EH (cell line): ENCODE results near the gene IGLL1.
A peak's percentile ranks its signal among the peaks of the same experiment; 100 is the strongest.
"Not testable (repeated sequence)": the region's sequence is repeated elsewhere in the genome, so short reads cannot be mapped to it uniquely, and the experiment has no call there.

Experiments
- DNase-seq: peaks from one replicate; pipeline ENCODE4 v3.0.0-alpha.2; 2015; ENCODE audit warnings: low read depth

IGLL1 gene

DNA sequence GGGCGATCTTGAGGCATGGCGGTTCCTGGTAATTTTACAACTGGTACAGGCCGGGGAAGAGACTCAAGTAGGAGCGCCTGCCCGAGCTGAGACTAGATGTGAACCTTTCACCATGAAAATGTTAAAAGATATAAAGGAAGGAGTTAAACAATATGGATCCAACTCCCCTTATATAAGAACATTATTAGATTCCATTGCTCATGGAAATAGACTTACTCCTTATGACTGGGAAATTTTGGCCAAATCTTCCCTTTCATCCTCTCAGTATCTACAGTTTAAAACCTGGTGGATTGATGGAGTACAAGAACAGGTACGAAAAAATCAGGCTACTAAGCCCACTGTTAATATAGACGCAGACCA lies 40.3 kb downstream of the IGLL1 start:
- not testable (repeated sequence) for DNase-seq

- peak; percentile 74 for DNase-seq
These were observed 40.8 kb downstream of the IGLL1 start for GRCh38 chr22:23539135-23539838.

DNA sequence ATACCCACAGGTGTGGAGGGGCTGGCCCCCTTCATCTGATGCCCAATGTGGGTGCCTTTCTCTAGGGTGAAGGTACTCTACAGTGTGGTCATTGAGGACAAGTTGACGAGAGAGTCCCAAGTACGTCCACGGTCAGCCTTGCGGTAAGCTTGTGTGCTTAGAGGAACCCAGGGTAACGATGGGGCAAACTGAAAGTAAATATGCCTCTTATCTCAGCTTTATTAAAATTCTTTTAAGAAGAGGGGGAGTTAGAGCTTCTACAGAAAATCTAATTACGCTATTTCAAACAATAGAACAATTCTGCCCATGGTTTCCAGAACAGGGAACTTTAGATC lies 41.4 kb downstream of the IGLL1 start:
- not testable (repeated sequence) for DNase-seq

GRCh38 chr22:23537830-23538695 lies 42.0 kb downstream of the IGLL1 start:
- peak; percentile 28 for DNase-seq

- DNase-seq: no peak
These were observed 42.7 kb downstream of the IGLL1 start for GRCh38 chr22:23537416-23537815.

- DNase-seq: no peak
These were observed 43.2 kb downstream of the IGLL1 start for GRCh38 chr22:23536821-23537345.

DNA sequence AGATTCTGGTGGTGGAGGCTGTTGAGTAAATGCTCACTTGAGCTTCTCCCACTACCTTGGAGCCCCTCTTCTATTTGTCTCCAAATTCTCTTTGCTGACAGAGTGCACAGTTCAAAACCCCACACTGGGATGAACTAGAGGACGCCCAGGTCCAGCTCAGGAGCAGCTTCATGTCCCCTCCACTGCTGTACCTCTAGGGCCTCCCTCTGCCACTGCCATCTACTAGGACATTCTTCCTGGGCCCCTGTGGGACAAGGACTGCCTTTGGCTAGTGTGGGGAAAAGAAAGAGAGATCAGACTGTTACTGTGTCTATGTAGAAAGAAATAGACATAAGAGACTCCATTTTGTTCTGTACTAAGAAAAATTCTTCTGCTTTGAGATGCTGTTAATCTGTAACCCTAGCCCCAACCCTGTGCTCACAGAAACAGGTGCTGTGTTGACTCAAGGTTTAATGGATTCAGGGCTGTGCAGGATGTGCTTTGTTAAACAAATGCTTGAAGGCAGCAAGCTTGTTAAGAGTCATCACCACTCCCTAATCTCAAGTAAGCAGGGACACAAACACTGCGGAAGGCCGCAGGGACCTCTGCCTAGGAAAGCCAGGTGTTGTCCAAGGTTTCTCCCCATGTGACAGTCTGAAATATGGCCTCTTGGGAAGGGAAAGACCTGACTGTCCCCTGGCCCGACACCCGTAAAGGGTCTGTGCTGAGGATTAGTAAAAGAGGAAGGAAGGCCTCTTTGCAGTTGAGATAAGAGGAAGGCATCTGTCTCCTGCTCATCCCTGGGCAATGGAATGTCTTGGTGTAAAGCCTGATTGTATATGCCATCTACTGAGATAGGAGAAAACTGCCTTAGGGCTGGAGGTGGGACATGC lies 44.1 kb downstream of the IGLL1 start:
- DNase-seq: not testable (repeated sequence)

GRCh38 chr22:23534851-23535717 lies 45.0 kb downstream of the IGLL1 start:
- DNase-seq: no peak

GRCh38 chr22:23534201-23534850 lies 45.8 kb downstream of the IGLL1 start:
- no peak for DNase-seq

- no peak for DNase-seq
These were observed 46.3 kb downstream of the IGLL1 start for GRCh38 chr22:23533771-23534191.

DNA sequence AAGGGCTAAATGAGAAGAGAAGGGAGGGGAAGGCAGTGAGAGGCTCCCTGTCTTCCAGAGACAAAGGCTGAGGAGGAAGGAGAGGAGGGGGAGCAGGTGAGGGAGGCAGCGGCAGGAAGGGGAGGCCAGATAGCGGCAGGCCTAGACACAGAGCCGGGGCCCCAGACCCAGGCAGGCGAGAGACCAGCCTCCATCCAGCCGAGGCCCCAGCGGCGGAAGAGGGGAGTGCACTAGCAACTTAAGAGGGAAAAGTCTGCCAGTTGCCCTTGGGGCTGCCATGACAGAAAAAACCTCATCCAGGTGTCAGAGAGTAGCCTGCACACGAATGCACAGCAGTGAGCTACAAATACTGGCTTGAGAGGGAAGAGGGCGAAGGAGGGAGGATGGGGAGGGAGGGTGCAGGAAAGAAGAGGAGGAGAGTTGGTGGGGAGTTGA lies 46.7 kb downstream of the IGLL1 start:
- peak; percentile 33 for DNase-seq

DNA sequence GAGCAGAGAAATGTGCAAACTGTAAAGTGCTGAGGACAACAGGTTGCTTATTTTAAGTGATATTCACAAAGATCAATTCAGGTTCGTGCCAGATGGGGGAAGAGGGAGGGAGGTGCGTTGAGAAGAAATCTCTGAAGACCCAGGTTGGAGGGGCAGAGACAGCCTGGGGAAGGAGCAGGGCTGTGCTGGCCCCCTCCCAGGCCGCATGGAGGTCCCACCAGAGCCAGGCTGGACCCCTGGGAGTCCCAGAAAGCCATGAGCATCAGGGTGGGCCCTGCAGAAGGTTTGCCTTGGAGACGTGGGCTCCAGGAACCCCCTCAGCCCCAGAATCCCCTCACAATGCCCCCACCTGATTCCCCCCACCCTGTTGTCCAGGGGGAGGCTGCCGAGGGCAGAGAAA lies 47.4 kb downstream of the IGLL1 start:
- DNase-seq: no peak

DNA sequence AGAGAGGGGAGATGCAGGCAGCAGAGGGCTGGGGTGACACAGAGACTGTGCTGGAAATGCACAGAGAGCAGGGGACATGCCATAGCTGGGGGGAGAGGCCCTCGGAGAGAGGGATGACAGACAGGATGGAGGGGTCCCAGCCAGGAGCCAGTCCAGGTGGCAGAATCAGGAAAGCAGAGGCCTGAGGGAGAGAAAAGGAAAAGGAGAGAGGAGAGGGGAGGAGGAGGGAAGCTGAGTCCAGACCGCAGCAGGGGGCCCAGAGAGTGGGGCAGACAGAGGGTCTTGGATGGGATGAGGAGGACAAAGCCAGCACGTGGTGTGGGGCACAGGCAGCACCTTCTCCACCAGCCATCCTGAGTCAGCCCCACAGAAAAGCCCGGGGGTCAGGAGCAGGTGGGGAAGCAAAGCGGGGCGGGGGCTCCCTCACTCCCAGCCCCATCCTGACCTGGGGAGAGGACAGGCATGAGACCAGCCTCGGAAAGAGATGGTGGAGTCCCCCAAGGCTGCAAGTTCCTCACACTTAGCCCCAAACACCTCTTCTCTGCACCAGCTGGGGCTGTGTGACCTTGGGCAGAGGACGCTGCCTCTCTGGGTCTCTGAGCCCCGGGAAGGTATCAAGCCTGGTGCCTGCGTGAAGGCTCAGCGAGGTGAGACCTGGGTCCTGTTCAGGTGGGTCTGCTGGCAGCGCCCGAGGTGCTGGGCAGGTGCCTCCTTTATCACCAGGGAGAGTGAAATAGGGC lies 48.0 kb downstream of the IGLL1 start:
- DNase-seq: no peak

DNA sequence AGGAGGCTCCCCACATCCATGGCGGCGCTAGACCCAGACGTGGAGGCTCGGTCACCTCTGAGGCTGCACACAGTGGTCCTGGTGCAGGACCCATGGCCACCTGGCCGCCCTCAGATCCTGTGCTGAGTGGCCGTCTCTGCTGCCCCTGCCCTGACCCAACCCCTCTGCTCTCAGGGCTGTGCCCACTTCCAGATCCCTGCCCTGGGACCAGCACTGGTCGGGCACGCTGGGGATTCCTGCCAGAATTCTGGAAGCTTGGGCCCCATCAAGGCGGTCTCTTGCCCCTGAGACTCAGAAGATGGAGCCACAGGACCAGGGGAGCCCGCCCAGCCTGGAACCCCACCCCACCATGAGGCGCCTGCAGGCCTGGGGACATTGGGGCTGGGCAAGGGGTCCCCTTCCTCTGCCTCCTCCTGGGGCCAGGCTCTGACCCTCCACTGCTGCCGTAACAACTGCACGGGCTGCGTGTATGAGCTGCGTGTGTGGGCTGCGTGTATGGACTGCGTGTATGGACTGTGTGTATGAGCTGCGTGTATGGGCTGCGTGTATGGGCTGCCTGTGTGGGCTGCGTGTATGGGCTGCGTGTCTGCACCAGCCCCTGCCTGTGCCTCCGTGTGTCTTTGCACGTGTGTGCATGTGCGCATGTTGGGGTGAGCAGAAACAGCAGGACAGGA lies 48.7 kb downstream of the IGLL1 start:
- no peak for DNase-seq

GRCh38 chr22:23530766-23531282 lies 49.3 kb downstream of the IGLL1 start:
- no peak for DNase-seq

- DNase-seq: no peak
These were observed 50.0 kb downstream of the IGLL1 start for GRCh38 chr22:23530106-23530505.

DNA sequence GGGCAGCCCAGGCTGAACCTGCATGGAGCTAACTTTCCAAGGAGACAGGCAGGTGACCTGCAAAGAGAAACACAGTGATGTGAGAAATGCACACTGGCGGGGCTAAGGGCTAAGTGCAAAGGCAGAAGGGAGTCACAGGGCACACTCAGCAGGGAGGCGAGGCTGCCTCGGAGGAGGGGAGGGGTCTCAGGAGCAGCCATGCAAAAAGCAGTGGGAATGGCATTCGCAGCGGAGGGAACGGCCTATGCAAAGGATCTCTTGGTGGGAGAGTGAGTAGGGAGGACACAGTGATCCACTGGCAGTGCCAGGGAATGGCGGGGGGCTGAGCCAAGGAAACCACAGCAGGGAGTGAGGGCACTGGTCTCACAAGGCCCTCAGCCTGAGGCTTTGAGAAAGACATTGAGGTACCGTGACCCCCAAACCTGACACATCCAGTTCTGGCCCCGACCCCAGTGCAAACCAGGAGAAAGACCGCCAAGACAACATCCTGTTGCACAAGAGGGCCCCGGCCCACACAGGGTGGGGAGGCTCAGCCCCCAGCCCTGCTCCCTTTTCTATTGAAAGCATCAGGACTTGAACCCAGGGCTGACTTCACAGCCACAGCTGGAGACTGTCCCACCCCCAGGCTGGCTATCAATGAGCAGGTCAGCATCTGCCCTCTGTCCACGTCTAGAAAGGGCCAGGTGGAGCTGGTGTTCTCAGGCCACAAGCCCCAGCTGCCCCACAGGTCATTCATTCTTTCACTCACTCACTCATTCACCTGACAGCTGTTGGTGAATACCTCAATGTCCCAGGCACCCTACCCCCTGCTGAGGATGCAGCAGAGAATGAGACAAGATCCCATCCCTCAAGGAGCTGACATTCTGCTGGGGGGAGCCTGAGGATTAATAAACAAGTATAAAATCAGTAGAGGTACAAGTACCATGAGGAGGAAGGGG lies 50.7 kb downstream of the IGLL1 start:
- no peak for DNase-seq
